Activated T-helper 2 cell treated with anti-CD3 and anti-CD28 coated beads, Interferon-gamma antibody, Interleukin-2, Interleukin-4, amounts not matched to agents 10 μg/mL and 5 μg/mL and 100 μg/mL, durations not matched to agents 14 hours and 24 hours and 36 hours (primary cell): ENCODE measurements around the gene MYO9A. TPM values are rescaled to one million over a fixed set of nuclear protein-coding genes. Genes with fewer than 3 reads are reported as not detected.

Source experiments
- DNase-seq: peaks from one replicate; pipeline ENCODE4 v3.0.0; 2021; ENCODE audit warnings: low spot score
- H3K27ac Mint-ChIP-seq: one replicate; pipeline ENCODE4 v1.8.0; 2021; ENCODE audit warnings: mixed read lengths
- H3K27me3 Mint-ChIP-seq: one replicate; pipeline ENCODE4 v1.8.0; 2021; ENCODE audit warnings: low read depth, mixed read lengths
- H3K36me3 Mint-ChIP-seq: one replicate; pipeline ENCODE4 v1.8.0; 2021; ENCODE audit warnings: low read depth, mixed read lengths
- H3K4me1 Mint-ChIP-seq: one replicate; pipeline ENCODE4 v1.8.0; 2021; ENCODE audit warnings: low read depth, mixed read lengths
- H3K4me3 Mint-ChIP-seq: one replicate; pipeline ENCODE4 v1.8.0; 2021; ENCODE audit warnings: low read depth, mild to moderate bottlenecking, moderate library complexity, mixed read lengths
- H3K9me3 Mint-ChIP-seq: one replicate; pipeline ENCODE4 v1.8.0; 2021; ENCODE audit warnings: mixed read lengths
- intact Hi-C: fragments of 100-400 bp; cut with micrococcal nuclease; formaldehyde crosslinking; loops from one replicate; pipeline ENCODE4 v1.15.1; 2023
- total RNA-seq: library from RNA; stranded (reverse); gene quantifications from 2 replicates; pipeline ENCODE4 v1.2.3, GENCODE V29; 2022

MYO9A gene
- total RNA-seq, 1 donor from 2014 or later: 26.2 TPM

GRCh38 chr15:71779073-71779797 is 338.7 kb downstream of the MYO9A start:
- DNase-seq: no peak
- intact Hi-C loops: no loop called here
- no peaks in the 10 kb centered on the region for H3K9me3 Mint-ChIP-seq
- H3K27ac Mint-ChIP-seq: no peak overlapping the region
- no peaks in the 10 kb centered on the region for H3K36me3 Mint-ChIP-seq
- no peaks in the 10 kb centered on the region for H3K27me3 Mint-ChIP-seq
- no peak overlapping the region for H3K4me3 Mint-ChIP-seq
- H3K4me1 Mint-ChIP-seq: peaks cover 18% of the 10 kb centered on the region

GRCh38 chr15:71777216-71777943 is 340.6 kb downstream of the MYO9A start:
- no peaks in the 10 kb centered on the region for H3K9me3 Mint-ChIP-seq
- H3K4me1 Mint-ChIP-seq: peaks cover 18% of the 10 kb centered on the region
- no peak overlapping the region for H3K27ac Mint-ChIP-seq
- no peaks in the 10 kb centered on the region for H3K36me3 Mint-ChIP-seq
- H3K4me3 Mint-ChIP-seq: no peak overlapping the region
- no peaks in the 10 kb centered on the region for H3K27me3 Mint-ChIP-seq
- no peak for DNase-seq
- intact Hi-C loops: no loop called here

GRCh38 chr15:71776304-71776703 is 341.6 kb downstream of the MYO9A start:
- Mint-ChIP-seq H3K9me3 (no peaks in the 10 kb centered on the region), H3K27me3 (peaks cover under 1% of the 10 kb centered on the region), H3K27ac (no peak overlapping the region), H3K36me3 (no peaks in the 10 kb centered on the region), H3K4me1 (peaks cover 14% of the 10 kb centered on the region), H3K4me3 (no peak overlapping the region)
- DNase-seq: no peak
- intact Hi-C loops: no loop called here

- DNase-seq: no peak
- Mint-ChIP-seq H3K4me1 (peaks cover 10% of the 10 kb centered on the region), H3K27me3 (peaks cover 3% of the 10 kb centered on the region), H3K4me3 (no peak overlapping the region), H3K36me3 (no peaks in the 10 kb centered on the region), H3K27ac (no peak overlapping the region), H3K9me3 (no peaks in the 10 kb centered on the region)
- intact Hi-C loops: no loop called here
Measured at GRCh38 chr15:71775856-71776255, 342.1 kb downstream of the MYO9A start.

DNA sequence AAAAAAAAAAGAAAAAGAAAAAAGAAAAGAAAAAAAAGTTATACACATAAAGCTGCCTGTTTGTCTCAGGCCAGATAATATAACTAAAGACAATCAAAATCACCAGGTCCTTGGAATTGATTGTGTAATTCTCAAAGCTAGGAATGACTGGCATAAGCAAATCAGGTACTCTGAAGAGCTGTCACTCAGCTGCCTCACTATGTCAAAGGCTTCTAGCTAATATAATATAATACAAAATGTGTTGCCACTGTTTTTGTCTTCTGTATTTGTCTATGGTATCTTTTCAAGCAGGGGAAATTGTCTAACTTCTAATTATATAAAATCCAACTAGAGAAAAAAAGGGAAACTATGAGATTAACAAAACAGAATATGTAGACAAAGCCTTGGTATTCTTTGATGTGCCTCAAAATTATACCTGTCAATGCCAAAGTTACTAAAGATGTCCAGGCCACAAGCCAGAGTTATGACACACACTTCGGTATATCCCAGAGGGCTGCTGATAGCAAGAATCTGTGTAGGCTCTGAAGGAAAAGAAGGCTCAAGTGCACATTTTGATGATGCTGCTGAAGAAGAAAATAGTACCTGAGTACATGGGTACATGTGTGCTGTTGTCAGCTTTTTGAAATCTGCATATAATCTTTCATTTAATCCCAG is 344.6 kb downstream of the MYO9A start:
- Mint-ChIP-seq H3K4me3 (no peak overlapping the region), H3K27me3 (peaks cover 3% of the 10 kb centered on the region), H3K36me3 (no peaks in the 10 kb centered on the region), H3K4me1 (no peaks in the 10 kb centered on the region), H3K27ac (no peak overlapping the region), H3K9me3 (no peaks in the 10 kb centered on the region)
- intact Hi-C loops: no loop called here
- no peak for DNase-seq

Other genes starting within 250 kb of the MYO9A start
- 1.5 and 2.0 TPM in 2 replicates for gene SENP8, start 253 bp upstream of the MYO9A start, total RNA-seq
- gene GRAMD2A, start 79.6 kb upstream of the MYO9A start, total RNA-seq: not detected in 2 replicates
- 2,347 and 2,391 TPM in 2 replicates for gene PKM, start 113.0 kb upstream of the MYO9A start, total RNA-seq
- gene PARP6, start 154.4 kb upstream of the MYO9A start, total RNA-seq: 65.4 and 73.1 TPM in 2 replicates
- 0.16 and 0.30 TPM in 2 replicates for gene CELF6, start 202.0 kb upstream of the MYO9A start, total RNA-seq